Measurements from ENCODE around the gene SYNDIG1. TPM values are rescaled to one million over a fixed set of nuclear protein-coding genes. Genes with fewer than 3 reads are reported as not detected.

The SYNDIG1 gene
- polyA plus RNA-seq, 1 donor from 2014 or later, result 0.22 TPM

- no peaks in the 10 kb centered on the region for H3K27me3 ChIP-seq (ENCODE audit: insufficient read depth, low read depth, low read length)
- H3K9me3 ChIP-seq (ENCODE audit: low read length), result no peaks in the 10 kb centered on the region
- no peaks in the 10 kb centered on the region for H3K9me2 ChIP-seq (ENCODE audit: insufficient read depth, low read length)
- H2AFZ ChIP-seq (ENCODE audit: low read depth, low read length), result no peak overlapping the region
- TF ChIP-seq RAD21 (conservative IDR thresholded peaks at IDR 0.05) (no peak), EP300 (conservative IDR thresholded peaks at IDR 0.05; ENCODE audit: poor library complexity, severe bottlenecking) (no peak), TAF1 (IDR thresholded peaks at IDR 0.05; ENCODE audit: low read depth) (no peak)
- H3K36me3 ChIP-seq (ENCODE audit: insufficient read depth, low read length), result no peaks in the 10 kb centered on the region
- no peaks in the 10 kb centered on the region for H3F3A ChIP-seq (ENCODE audit: insufficient read depth, low read length, poor library complexity, severe bottlenecking)
- H4K20me1 ChIP-seq (ENCODE audit: insufficient read depth), result no peaks in the 10 kb centered on the region
- no peak overlapping the region for H3K4me2 ChIP-seq (ENCODE audit: low read length)
- no peak overlapping the region for H3K27ac ChIP-seq (ENCODE audit: low read length)
- no peaks in the 10 kb centered on the region for H3K79me2 ChIP-seq (replicated peaks; ENCODE audit: insufficient read depth, low read length)
- H3K9ac ChIP-seq (ENCODE audit: low read length), result no peak overlapping the region
- H3K4me3 ChIP-seq (ENCODE audit: low read length), result no peak overlapping the region
Measured at GRCh38 chr20:24544371-24544770, 74.9 kb downstream of the SYNDIG1 start.

- H3K27ac ChIP-seq (ENCODE audit: low read length), result no peak overlapping the region
- no peak for TF ChIP-seq EZH2 (IDR thresholded peaks at IDR 0.05; ENCODE audit: borderline replicate concordance, insufficient read depth, low read length, poor library complexity, severe bottlenecking)
- TF ChIP-seq EP300 (conservative IDR thresholded peaks at IDR 0.05; ENCODE audit: poor library complexity, severe bottlenecking), result no peak
- TF ChIP-seq CTCF (IDR thresholded peaks at IDR 0.05; ENCODE audit: poor library complexity, severe bottlenecking), result no peak
- no peak for TF ChIP-seq MXI1 (conservative IDR thresholded peaks at IDR 0.05; ENCODE audit: poor library complexity, severe bottlenecking)
- no peak for TF ChIP-seq REST (IDR thresholded peaks at IDR 0.05; ENCODE audit: borderline replicate concordance)
- TF ChIP-seq SMC3 (conservative IDR thresholded peaks at IDR 0.05; ENCODE audit: poor library complexity), result no peak
- no peak for TF ChIP-seq POLR2AphosphoS5 (IDR thresholded peaks at IDR 0.05)
- no peak for TF ChIP-seq TAF1 (IDR thresholded peaks at IDR 0.05; ENCODE audit: low read depth)
- TF ChIP-seq RAD21 (conservative IDR thresholded peaks at IDR 0.05), result no peak
- H3K9me3 ChIP-seq (ENCODE audit: low read length), result no peaks in the 10 kb centered on the region
- H3K36me3 ChIP-seq (ENCODE audit: insufficient read depth, low read length), result no peaks in the 10 kb centered on the region
- H3K27me3 ChIP-seq (ENCODE audit: insufficient read depth, low read depth, low read length), result no peaks in the 10 kb centered on the region
- H2AFZ ChIP-seq (ENCODE audit: low read depth, low read length), result no peak overlapping the region
- no peaks in the 10 kb centered on the region for H3K9me2 ChIP-seq (ENCODE audit: insufficient read depth, low read length)
- no peaks in the 10 kb centered on the region for H3F3A ChIP-seq (ENCODE audit: insufficient read depth, low read length, poor library complexity, severe bottlenecking)
- H3K9ac ChIP-seq (ENCODE audit: low read length), result no peak overlapping the region
- no peaks in the 10 kb centered on the region for H4K20me1 ChIP-seq (ENCODE audit: insufficient read depth)
- no peak overlapping the region for H3K4me2 ChIP-seq (ENCODE audit: low read length)
- no peaks in the 10 kb centered on the region for H3K79me2 ChIP-seq (replicated peaks; ENCODE audit: insufficient read depth, low read length)
- no peak overlapping the region for H3K4me3 ChIP-seq (ENCODE audit: low read length)
Measured at GRCh38 chr20:24545168-24545567, 75.7 kb downstream of the SYNDIG1 start.
